CD4-positive, alpha-beta T cell treated with Interleukin-21 for 1 hour (primary cell): ENCODE measurements around the gene DOCK2.
"Not testable (repeated sequence)": the region's sequence is repeated elsewhere in the genome, so short reads cannot be mapped to it uniquely, and the experiment has no call there.

Experiments used
- DNase-seq: peaks from one replicate; pipeline ENCODE4 v3.0.0-alpha.2; 2020

DOCK2 gene

GRCh38 chr5:169641253-169641652 is 4.2 kb downstream of the DOCK2 start:
- DNase-seq = no peak

GRCh38 chr5:169646856-169647255 is 9.8 kb downstream of the DOCK2 start:
- DNase-seq = no peak

- DNase-seq = no peak
Observed at GRCh38 chr5:169647566-169647965, 10.5 kb downstream of the DOCK2 start.

- no peak for DNase-seq
Observed at GRCh38 chr5:169648725-169649310, 11.7 kb downstream of the DOCK2 start.

- DNase-seq = peak; percentile 32
Observed at GRCh38 chr5:169649486-169649885, 12.4 kb downstream of the DOCK2 start.

- DNase-seq = peak; percentile 47
Observed at GRCh38 chr5:169650701-169651331, 13.7 kb downstream of the DOCK2 start.

- DNase-seq = no peak
Observed at GRCh38 chr5:169651526-169651925, 14.5 kb downstream of the DOCK2 start.

GRCh38 chr5:169652057-169652456 is 15.0 kb downstream of the DOCK2 start:
- no peak for DNase-seq

GRCh38 chr5:169653091-169653490 is 16.0 kb downstream of the DOCK2 start:
- no peak for DNase-seq

- DNase-seq = no peak
Observed at GRCh38 chr5:169655353-169655752, 18.3 kb downstream of the DOCK2 start.

GRCh38 chr5:169656125-169656901 is 19.2 kb downstream of the DOCK2 start:
- DNase-seq = peak; percentile 11

- DNase-seq = peak; percentile 18
Observed at GRCh38 chr5:169657127-169657526, 20.1 kb downstream of the DOCK2 start.

GRCh38 chr5:169662451-169662850 is 25.4 kb downstream of the DOCK2 start:
- not testable (repeated sequence) for DNase-seq

GRCh38 chr5:169663537-169663936 is 26.5 kb downstream of the DOCK2 start:
- DNase-seq = no peak

- DNase-seq = no peak
Observed at GRCh38 chr5:169666365-169666764, 29.3 kb downstream of the DOCK2 start.

GRCh38 chr5:169667896-169668674 is 31.0 kb downstream of the DOCK2 start:
- no peak for DNase-seq

GRCh38 chr5:169668732-169669131 is 31.7 kb downstream of the DOCK2 start:
- DNase-seq = no peak

- DNase-seq = no peak
Observed at GRCh38 chr5:169670769-169671525, 33.9 kb downstream of the DOCK2 start.

GRCh38 chr5:169682026-169682425 is 45.0 kb downstream of the DOCK2 start:
- DNase-seq = no peak

- DNase-seq = no peak
Observed at GRCh38 chr5:169686137-169686536, 49.1 kb downstream of the DOCK2 start.

GRCh38 chr5:169688106-169688505 is 51.0 kb downstream of the DOCK2 start:
- DNase-seq = no peak

- no peak for DNase-seq
Observed at GRCh38 chr5:169691471-169691870, 54.4 kb downstream of the DOCK2 start.
